ENCODE results near the gene PLXNA4.

- TF ChIP-seq, protein P1, sequence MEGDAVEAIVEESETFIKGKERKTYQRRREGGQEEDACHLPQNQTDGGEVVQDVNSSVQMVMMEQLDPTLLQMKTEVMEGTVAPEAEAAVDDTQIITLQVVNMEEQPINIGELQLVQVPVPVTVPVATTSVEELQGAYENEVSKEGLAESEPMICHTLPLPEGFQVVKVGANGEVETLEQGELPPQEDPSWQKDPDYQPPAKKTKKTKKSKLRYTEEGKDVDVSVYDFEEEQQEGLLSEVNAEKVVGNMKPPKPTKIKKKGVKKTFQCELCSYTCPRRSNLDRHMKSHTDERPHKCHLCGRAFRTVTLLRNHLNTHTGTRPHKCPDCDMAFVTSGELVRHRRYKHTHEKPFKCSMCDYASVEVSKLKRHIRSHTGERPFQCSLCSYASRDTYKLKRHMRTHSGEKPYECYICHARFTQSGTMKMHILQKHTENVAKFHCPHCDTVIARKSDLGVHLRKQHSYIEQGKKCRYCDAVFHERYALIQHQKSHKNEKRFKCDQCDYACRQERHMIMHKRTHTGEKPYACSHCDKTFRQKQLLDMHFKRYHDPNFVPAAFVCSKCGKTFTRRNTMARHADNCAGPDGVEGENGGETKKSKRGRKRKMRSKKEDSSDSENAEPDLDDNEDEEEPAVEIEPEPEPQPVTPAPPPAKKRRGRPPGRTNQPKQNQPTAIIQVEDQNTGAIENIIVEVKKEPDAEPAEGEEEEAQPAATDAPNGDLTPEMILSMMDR (optimal IDR thresholded peaks at IDR 0.05 in 1 of 3, IDR thresholded peaks at IDR 0.05 in 1 of 3, conservative IDR thresholded peaks at IDR 0.05 in 1 of 3; ENCODE audit: extremely low read depth in 1 of 3, insufficient read depth in 2 of 3, low read length in 3 of 3) = no peak
- TF ChIP-seq EZH2 (IDR thresholded peaks at IDR 0.05; ENCODE audit: low read length) = no peak
Observed at GRCh38 chr7:132553031-132553430, 23.2 kb downstream of the PLXNA4 start.

Data from keratinocyte (primary cell).